Measurements from ENCODE around the gene TRABD2B.
A peak's percentile ranks its signal among the peaks of the same experiment; 100 is the strongest.

GRCh38 chr1:47894410-47895278 lies 102.5 kb downstream of the TRABD2B start:
- TF ChIP-seq CTCF (IDR thresholded peaks at IDR 0.05; ENCODE audit: extremely low read depth in 1 of 2, insufficient read depth in 1 of 2, low read depth in 1 of 2, low read length in 2 of 2) = no peak
- TF ChIP-seq POLR2AphosphoS5 (IDR thresholded peaks at IDR 0.05; ENCODE audit: insufficient read depth, low read depth, low read length) = no peak
- TF ChIP-seq FOS (IDR thresholded peaks at IDR 0.05; ENCODE audit: borderline replicate concordance, insufficient read depth, low read length) = peak; percentile 50
